Neutrophil (primary cell): Measurements from ENCODE around the gene PSD2.

ENCODE experiments used
- H3K27ac ChIP-seq: fragments of 200-600 bp; sonication (generic); 2 replicates; pipeline ENCODE4 v1.5.1; 2016; ENCODE audit warnings: mild to moderate bottlenecking, moderate library complexity
- H3K27me3 ChIP-seq: fragments of 200-600 bp; sonication (generic); 2 replicates; pipeline ENCODE4 v1.6.0; 2016; ENCODE audit warnings: mild to moderate bottlenecking
- H3K36me3 ChIP-seq: fragments of 200-600 bp; sonication (generic); 2 replicates; pipeline ENCODE4 v1.5.1; 2017
- H3K4me1 ChIP-seq, 2 experiments: fragments of 200-600 bp in 1 of 2; sonication (generic) in 1 of 2; 1 replicate in 1 of 2; 2 replicates in 1 of 2; pipeline versions ENCODE4 v1.5.1 to v1.6.1; 2013 to 2016; ENCODE audit warnings: low read depth in 1 of 2, low read length in 1 of 2, mild to moderate bottlenecking in 1 of 2, moderate library complexity in 1 of 2; ENCODE audit not compliant: control insufficient read depth in 1 of 2, insufficient read depth in 1 of 2
- H3K4me3 ChIP-seq, 2 experiments: fragments of 200-600 bp in 1 of 2; sonication (generic) in 1 of 2; 1 replicate in 1 of 2; 2 replicates in 1 of 2; pipeline ENCODE4 v1.5.1; 2013 to 2016; ENCODE audit warnings: low read depth in 1 of 2, low read length in 1 of 2, mild to moderate bottlenecking in 1 of 2, moderate library complexity in 1 of 2
- H3K9me3 ChIP-seq: fragments of 200-600 bp; sonication (generic); 2 replicates; pipeline ENCODE4 v1.5.1; 2016
- CTCF ChIP-seq: fragments of 200-600 bp; sonication (generic); IDR thresholded peaks from 2 replicates; pipeline ENCODE4 v1.5.1; 2016; ENCODE audit warnings: antibody characterized with exemption

PSD2 gene

GRCh38 chr5:139808481-139809330, 13.1 kb downstream of the PSD2 start:
- no peak overlapping the region for H3K4me3 ChIP-seq
- peaks cover 26% of the 10 kb centered on the region for H3K27me3 ChIP-seq
- H3K9me3 ChIP-seq: no peaks in the 10 kb centered on the region
- H3K4me1 ChIP-seq: no peaks in the 10 kb centered on the region
- TF ChIP-seq CTCF: no peak
- H3K27ac ChIP-seq: no peak overlapping the region
- H3K36me3 ChIP-seq: no peaks in the 10 kb centered on the region

GRCh38 chr5:139809331-139809810, 13.8 kb downstream of the PSD2 start:
- no peaks in the 10 kb centered on the region for H3K36me3 ChIP-seq
- no peak for TF ChIP-seq CTCF
- no peak overlapping the region for H3K4me3 ChIP-seq

GRCh38 chr5:139810341-139811273, 15.0 kb downstream of the PSD2 start:
- Histone ChIP-seq H3K36me3 (no peaks in the 10 kb centered on the region), H3K4me3 (no peak overlapping the region), H3K27me3 (peaks cover 30% of the 10 kb centered on the region), H3K4me1 (no peaks in the 10 kb centered on the region), H3K27ac (no peak overlapping the region), H3K9me3 (no peaks in the 10 kb centered on the region)
- TF ChIP-seq CTCF: no peak

More at GRCh38 chr5:139809331-139809810, 13.8 kb downstream of the PSD2 start:
- Histone ChIP-seq H3K27me3 (peaks cover 30% of the 10 kb centered on the region), H3K9me3 (no peaks in the 10 kb centered on the region), H3K4me1 (no peaks in the 10 kb centered on the region), H3K27ac (no peak overlapping the region)

GRCh38 chr5:139811274-139811607, 15.6 kb downstream of the PSD2 start:
- Histone ChIP-seq H3K27ac (no peak overlapping the region), H3K27me3 (peaks cover 28% of the 10 kb centered on the region), H3K9me3 (no peaks in the 10 kb centered on the region), H3K36me3 (no peaks in the 10 kb centered on the region), H3K4me3 (no peak overlapping the region), H3K4me1 (no peaks in the 10 kb centered on the region)
- no peak for TF ChIP-seq CTCF

- no peaks in the 10 kb centered on the region for H3K9me3 ChIP-seq
- H3K36me3 ChIP-seq: no peaks in the 10 kb centered on the region
- H3K27ac ChIP-seq: no peak overlapping the region
- no peaks in the 10 kb centered on the region for H3K4me1 ChIP-seq
- no peak for TF ChIP-seq CTCF
- H3K4me3 ChIP-seq: no peak overlapping the region
- peaks cover 27% of the 10 kb centered on the region for H3K27me3 ChIP-seq
Observed at GRCh38 chr5:139812323-139812722, 16.7 kb downstream of the PSD2 start.
